ENCODE data around the gene CCDC57. TPM values are rescaled to one million over a fixed set of nuclear protein-coding genes. Genes with fewer than 3 reads are reported as not detected.

Gene CCDC57
- total and polyA plus RNA-seq, 2 of the 4 experiments (the other 2 are of a cell fraction), result 7.3 to 31.3 TPM

- dilution Hi-C loops (cut with HindIII; ENCODE audit: low sequenced_read_pairs, unreplicated experiment) (no loop called here), intact Hi-C loops (cut with micrococcal nuclease) (no loop called here), in situ Hi-C loops (cut with MboI; ENCODE audit: low sequenced_read_pairs) (no loop called here)
- Histone ChIP-seq H4K91ac (ENCODE audit: insufficient read depth, low read depth, low read length) (peak within 1 kb of the TSS; percentile 23), H3K9ac (ENCODE audit: low read depth, low read length) (peak within 1 kb of the TSS; percentile 94), H3K9me1 (ENCODE audit: insufficient read depth, low read length) (peaks cover 7% of the 10 kb centered on the region), H3K27me3 (ENCODE audit: control insufficient read depth, insufficient read depth, low read length) (no peaks in the 10 kb centered on the region), H3K4me3 (ENCODE audit: insufficient read depth, low read depth, low read length) (peak within 1 kb of the TSS; percentile 99), H3K4me2 (ENCODE audit: low read depth, low read length) (peak within 1 kb of the TSS; percentile 93), H3K36me3 (ENCODE audit: control insufficient read depth, insufficient read depth, low read length) (peaks cover 59% of the 10 kb centered on the region), H2BK120ac (ENCODE audit: low read depth, low read length) (no peak within 1 kb of the TSS; the same call in none of the 2 replicates), H3K27ac (ENCODE audit: insufficient read depth, low read length) (peak within 1 kb of the TSS; percentile 72), H3K9me3 (ENCODE audit: control insufficient read depth, insufficient read depth, low read length) (no peaks in the 10 kb centered on the region), H3K79me1 (ENCODE audit: low read depth in 1 of 2, low read length in 2 of 2) (peaks cover 16 to 45% of the 10 kb centered on the region in 2 experiments), H2AK9ac (replicated peaks; ENCODE audit: low read depth, low read length, poor library complexity) (peak within 1 kb of the TSS; percentile 100), H2BK5ac (ENCODE audit: low read depth, low read length, poor library complexity, severe bottlenecking) (peak within 1 kb of the TSS; percentile 63), H2AK5ac (ENCODE audit: low read depth, low read length) (peak within 1 kb of the TSS; percentile 96), H4K5ac (ENCODE audit: low read depth, low read length) (peak within 1 kb of the TSS; percentile 81), H4K20me1 (ENCODE audit: insufficient read depth, low read length) (peaks cover 7% of the 10 kb centered on the region), H3K4me1 (ENCODE audit: control insufficient read depth, insufficient read depth, low read length) (peaks cover 18% of the 10 kb centered on the region), H2BK15ac (ENCODE audit: low read depth, low read length) (no peak within 1 kb of the TSS), H3K14ac (replicated peaks; ENCODE audit: low read depth, low read length) (peak within 1 kb of the TSS; percentile 71), H4K8ac (ENCODE audit: low read depth in 2 of 2, low read length in 2 of 2) (peak within 1 kb of the TSS; percentile 84 to 91), H2AFZ (replicated peaks; ENCODE audit: low read length, poor library complexity) (peak within 1 kb of the TSS; percentile 91), H3K23ac (ENCODE audit: low read depth, low read length) (peak within 1 kb of the TSS; percentile 64), H2BK20ac (ENCODE audit: low read depth, low read length) (no peak within 1 kb of the TSS), H3K18ac (ENCODE audit: low read depth, low read length) (no peak within 1 kb of the TSS; the same call in 1 of the 2 replicates), H3K56ac (ENCODE audit: extremely low read depth, insufficient read depth, low read length) (no peak within 1 kb of the TSS; the same call in 1 of the 2 replicates), H3K4ac (ENCODE audit: low read depth, low read length) (peak within 1 kb of the TSS; percentile 87)
- 1% methylated on average over 60 of the region's 94 CpGs; no CpG with 5 or more reads in 1 of the 2 experiments for WGBS, 2 experiments (ENCODE audit: extremely low coverage in 2 of 2, insufficient read length in 1 of 2)
- DNase-seq, result peak; percentile 16
- ChIA-PET POLR2A (ENCODE audit: unreplicated experiment) (no interaction called here), CTCF (no interaction called here)
- BruUV-seq (replicated peaks), result no TSS peak
- peak; percentile 86 for ATAC-seq (ENCODE audit: low read depth)
- TF ChIP-seq SMC3 (IDR thresholded peaks at IDR 0.05; ENCODE audit: low read depth, low read length), result no peak
- TF ChIP-seq MAZ (IDR thresholded peaks at IDR 0.05; ENCODE audit: borderline replicate concordance, low read depth, low read length), result peak; percentile 85; the same call in 1 of the 2 replicates
- peak; percentile 76 for TF ChIP-seq MXI1 (IDR thresholded peaks at IDR 0.05; ENCODE audit: borderline replicate concordance, low read depth, low read length)
Observed at GRCh38 chr17:82051776-82052637, 160.6 kb downstream of the CCDC57 start, which contains the start of the genes GPS1 and RFNG. GPS1 (plus strand) TSS chr17:82051898; CDS start chr17:82051932, 34 bp downstream. RFNG (minus strand) TSS chr17:82051811; CDS start chr17:82051766, 45 bp downstream.

Small RNA genes within 50 kb of the gene (microRNA-seq; reads per million reads assigned to microRNA genes)
- gene MIR6787 (ENCODE audit: unreplicated experiment), result 1.5 reads per million

Other genes starting within 250 kb of the CCDC57 start
- gene ASPSCR1, start 235.2 kb downstream of the CCDC57 start, total RNA-seq (2012; rRNA removed), result 7.2 and 8.3 TPM in 2 replicates
- 17.2 and 26.0 TPM in 2 replicates for gene ASPSCR1, start 235.2 kb downstream of the CCDC57 start, polyA plus RNA-seq (2012; rRNA removed)
- 44.8 and 45.3 TPM in 2 replicates for gene CENPX, start 190.0 kb downstream of the CCDC57 start, total RNA-seq (2012; rRNA removed)
- 86.8 and 100 TPM in 2 replicates for gene CENPX, start 190.0 kb downstream of the CCDC57 start, polyA plus RNA-seq (2012; rRNA removed)
- gene LRRC45, start 189.5 kb downstream of the CCDC57 start, total RNA-seq (2012; rRNA removed), result 7.2 and 7.8 TPM in 2 replicates
- 10.2 and 10.9 TPM in 2 replicates for gene LRRC45, start 189.5 kb downstream of the CCDC57 start, polyA plus RNA-seq (2012; rRNA removed)
- 5.7 and 7.2 TPM in 2 replicates for gene RAC3, start 181.2 kb downstream of the CCDC57 start, total RNA-seq (2012; rRNA removed)
- 23.4 and 32.0 TPM in 2 replicates for gene RAC3, start 181.2 kb downstream of the CCDC57 start, polyA plus RNA-seq (2012; rRNA removed)
- gene DCXR, start 175.1 kb downstream of the CCDC57 start, total RNA-seq (2012; rRNA removed), result 36.6 and 36.9 TPM in 2 replicates
- gene DCXR, start 175.1 kb downstream of the CCDC57 start, polyA plus RNA-seq (2012; rRNA removed), result 129 and 139 TPM in 2 replicates
- 6.8 and 8.6 TPM in 2 replicates for gene RFNG, start 161.0 kb downstream of the CCDC57 start, total RNA-seq (2012; rRNA removed)
- gene RFNG, start 161.0 kb downstream of the CCDC57 start, polyA plus RNA-seq (2012; rRNA removed), result 47.3 and 51.1 TPM in 2 replicates
- 177 and 181 TPM in 2 replicates for gene GPS1, start 160.9 kb downstream of the CCDC57 start, total RNA-seq (2012; rRNA removed)
- gene GPS1, start 160.9 kb downstream of the CCDC57 start, polyA plus RNA-seq (2012; rRNA removed), result 157 and 168 TPM in 2 replicates
- 26.9 and 29.0 TPM in 2 replicates for gene DUS1L, start 147.0 kb downstream of the CCDC57 start, total RNA-seq (2012; rRNA removed)
- 76.9 and 95.3 TPM in 2 replicates for gene DUS1L, start 147.0 kb downstream of the CCDC57 start, polyA plus RNA-seq (2012; rRNA removed)
- gene FASN, start 114.6 kb downstream of the CCDC57 start, total RNA-seq (2012; rRNA removed), result 12.4 and 15.3 TPM in 2 replicates
- 56.0 and 68.5 TPM in 2 replicates for gene FASN, start 114.6 kb downstream of the CCDC57 start, polyA plus RNA-seq (2012; rRNA removed)
- 49.1 and 49.7 TPM in 2 replicates for gene SLC16A3, start 16.2 kb upstream of the CCDC57 start, total RNA-seq (2012; rRNA removed)
- 181 and 204 TPM in 2 replicates for gene SLC16A3, start 16.2 kb upstream of the CCDC57 start, polyA plus RNA-seq (2012; rRNA removed)
- 38.3 and 47.1 TPM in 2 replicates for gene CSNK1D, start 60.9 kb upstream of the CCDC57 start, total RNA-seq (2012; rRNA removed)
- gene CSNK1D, start 60.9 kb upstream of the CCDC57 start, polyA plus RNA-seq (2012; rRNA removed), result 144 and 186 TPM in 2 replicates
- gene CD7, start 104.8 kb upstream of the CCDC57 start, total RNA-seq (2012; rRNA removed), result not detected in 2 replicates
- gene CD7, start 104.8 kb upstream of the CCDC57 start, polyA plus RNA-seq (2012; rRNA removed), result not detected in 2 replicates
- gene SECTM1, start 120.9 kb upstream of the CCDC57 start, total RNA-seq (2012; rRNA removed), result 1.7 and 2.3 TPM in 2 replicates
- 4.4 and 5.2 TPM in 2 replicates for gene SECTM1, start 120.9 kb upstream of the CCDC57 start, polyA plus RNA-seq (2012; rRNA removed)
- gene TEX19, start 146.4 kb upstream of the CCDC57 start, total RNA-seq (2012; rRNA removed), result under 0.01 and 0.28 TPM in 2 replicates
- 0.03 and 0.13 TPM in 2 replicates for gene TEX19, start 146.4 kb upstream of the CCDC57 start, polyA plus RNA-seq (2012; rRNA removed)
- gene UTS2R, start 158.9 kb upstream of the CCDC57 start, total RNA-seq (2012; rRNA removed), result not detected in 2 replicates
- not detected in 2 replicates for gene UTS2R, start 158.9 kb upstream of the CCDC57 start, polyA plus RNA-seq (2012; rRNA removed)
- 3.8 and 4.2 TPM in 2 replicates for gene HEXD, start 205.5 kb upstream of the CCDC57 start, total RNA-seq (2012; rRNA removed)
- 9.2 and 9.5 TPM in 2 replicates for gene HEXD, start 205.5 kb upstream of the CCDC57 start, polyA plus RNA-seq (2012; rRNA removed)
- 24.4 and 25.3 TPM in 2 replicates for gene OGFOD3, start 205.7 kb upstream of the CCDC57 start, total RNA-seq (2012; rRNA removed)
- 33.4 and 34.5 TPM in 2 replicates for gene OGFOD3, start 205.7 kb upstream of the CCDC57 start, polyA plus RNA-seq (2012; rRNA removed)
- 61.1 and 75.1 TPM in 2 replicates for gene CYBC1, start 237.9 kb upstream of the CCDC57 start, total RNA-seq (2012; rRNA removed)
- 76.7 and 89.0 TPM in 2 replicates for gene CYBC1, start 237.9 kb upstream of the CCDC57 start, polyA plus RNA-seq (2012; rRNA removed)
- 70.8 and 83.7 TPM in 2 replicates for gene NARF, start 245.9 kb upstream of the CCDC57 start, total RNA-seq (2012; rRNA removed)
- gene NARF, start 245.9 kb upstream of the CCDC57 start, polyA plus RNA-seq (2012; rRNA removed), result 88.8 and 94.8 TPM in 2 replicates

Data from IMR-90 (cell line).